GM18520 (cell line): ENCODE measurements around the gene GTF2IRD1.
"Not testable (repeated sequence)": the region's sequence is repeated elsewhere in the genome, so short reads cannot be mapped to it uniquely, and the experiment has no call there.

ENCODE experiments used
- ATAC-seq: cut with Tn5 transposase; IDR thresholded peaks from one replicate; pipeline ENCODE4 v1.9.1; 2021; ENCODE audit not compliant: unreplicated experiment

The GTF2IRD1 gene

DNA sequence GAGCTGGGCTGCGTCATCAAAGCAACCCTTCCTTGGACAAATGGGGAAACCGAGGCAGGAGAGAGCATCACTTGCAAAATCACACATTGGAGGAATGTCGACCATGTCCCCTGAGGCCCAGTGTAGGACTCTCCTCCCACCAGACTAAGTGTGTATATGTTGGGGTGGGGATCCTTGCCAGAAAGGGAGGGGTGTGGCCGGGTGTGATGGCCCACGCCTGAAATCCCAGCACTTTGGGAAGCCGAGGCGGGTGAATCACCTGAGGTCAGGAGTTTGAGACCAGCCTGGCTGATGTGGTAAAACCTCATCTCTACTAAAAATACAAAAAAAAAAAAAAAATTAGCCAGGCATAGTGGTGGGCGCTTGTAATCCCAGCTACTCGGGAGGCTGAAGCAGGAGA, 23.3 kb upstream of the GTF2IRD1 start:
- ATAC-seq, result not testable (repeated sequence)

DNA sequence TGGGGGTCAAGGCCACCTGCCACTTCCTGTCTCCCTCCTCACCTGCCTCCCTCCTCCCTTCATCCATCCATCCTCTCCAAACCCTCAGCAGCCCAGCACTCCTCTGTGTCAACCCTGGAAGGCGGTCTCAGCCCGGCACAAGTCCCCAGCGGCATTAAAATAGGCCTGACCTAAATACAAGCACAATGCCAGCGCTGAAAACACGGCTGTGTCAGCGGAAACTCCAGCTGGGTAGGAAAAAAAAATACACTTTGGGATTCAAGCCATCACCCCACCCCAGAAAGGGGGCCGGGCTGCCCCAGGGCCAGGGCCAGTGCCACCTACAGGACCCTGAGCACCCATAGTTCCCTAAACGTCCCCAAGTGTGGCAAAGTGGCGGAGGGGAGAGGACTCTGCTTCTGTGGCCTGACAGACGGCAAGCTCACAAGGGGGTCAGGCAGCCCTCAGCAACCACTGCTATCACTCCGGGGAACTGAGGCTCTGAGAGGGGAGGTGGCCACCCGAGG, 22.7 kb upstream of the GTF2IRD1 start:
- no peak for ATAC-seq

DNA sequence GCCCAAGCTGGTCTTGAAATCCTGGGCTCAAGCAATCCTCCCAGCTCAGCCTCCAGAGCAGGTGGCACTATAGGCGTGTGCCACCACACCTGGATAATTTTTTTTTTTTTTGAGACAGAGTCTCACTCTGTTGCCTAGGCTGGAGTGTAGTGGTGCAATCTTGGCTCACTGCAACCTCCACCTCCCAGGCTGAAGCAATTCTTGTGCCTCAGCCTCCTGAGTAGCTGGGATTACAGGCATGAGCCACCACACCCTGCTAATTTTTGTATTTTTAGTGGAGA, 16.5 kb upstream of the GTF2IRD1 start:
- ATAC-seq, result not testable (repeated sequence)

DNA sequence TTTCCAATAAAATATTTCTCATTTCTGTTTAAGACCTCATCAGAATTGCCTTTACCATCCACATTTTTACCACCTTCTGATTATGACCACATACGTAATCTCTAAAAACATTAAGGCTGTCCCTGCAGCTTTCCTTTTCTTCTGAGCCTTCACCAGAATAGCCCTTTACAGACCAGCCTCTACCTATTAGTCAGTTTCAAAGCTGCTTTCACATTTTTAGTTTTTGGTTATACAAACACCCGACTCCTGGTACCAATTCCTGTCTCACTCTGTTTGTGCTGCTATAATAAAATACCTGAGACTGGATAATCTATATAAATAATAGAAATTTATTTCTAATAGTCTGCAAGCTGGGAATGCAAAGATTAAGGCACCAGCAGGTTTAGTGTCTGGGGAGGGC, 15.4 kb upstream of the GTF2IRD1 start:
- no peak for ATAC-seq

DNA sequence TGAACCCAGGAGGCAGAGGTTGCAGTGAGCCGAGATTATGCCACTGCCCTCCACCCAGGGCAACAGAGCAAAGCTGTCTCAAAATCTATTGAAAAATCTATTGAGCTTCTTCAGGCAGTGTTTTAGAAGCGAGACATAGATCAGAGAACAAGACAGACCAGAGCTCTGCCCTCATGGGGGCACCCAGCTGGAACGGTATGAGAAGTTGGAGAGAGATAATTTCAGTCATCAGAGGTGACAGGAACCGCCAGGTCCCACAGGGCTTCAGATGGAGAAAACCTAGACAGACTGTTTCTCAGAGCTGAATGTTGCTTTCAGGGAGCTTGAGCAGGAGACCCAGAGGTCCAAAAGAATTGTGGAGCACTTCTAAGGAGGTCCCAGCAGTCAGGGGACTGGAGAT, 14.2 kb upstream of the GTF2IRD1 start:
- ATAC-seq, result no peak

DNA sequence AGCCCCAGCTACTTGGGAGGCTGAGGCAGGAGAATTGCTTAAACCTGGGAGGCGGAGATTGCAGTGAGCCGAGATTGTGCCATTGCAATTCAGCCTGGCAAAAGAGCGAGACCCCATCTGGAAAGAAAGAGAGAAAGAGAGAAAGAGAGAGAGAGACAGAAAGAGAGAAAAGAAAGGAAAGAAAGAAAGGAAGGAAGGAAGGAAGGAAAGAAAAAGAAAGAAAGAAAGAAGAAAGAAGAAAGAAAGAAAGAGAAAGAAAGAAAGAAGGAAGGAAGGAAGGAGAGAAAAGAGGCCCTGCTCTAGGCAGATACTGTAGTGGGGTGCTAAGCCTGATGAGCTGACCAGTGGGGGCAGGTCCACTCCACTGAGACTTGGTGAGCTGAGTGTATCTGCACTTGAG, 13.6 kb upstream of the GTF2IRD1 start:
- not testable (repeated sequence) for ATAC-seq

DNA sequence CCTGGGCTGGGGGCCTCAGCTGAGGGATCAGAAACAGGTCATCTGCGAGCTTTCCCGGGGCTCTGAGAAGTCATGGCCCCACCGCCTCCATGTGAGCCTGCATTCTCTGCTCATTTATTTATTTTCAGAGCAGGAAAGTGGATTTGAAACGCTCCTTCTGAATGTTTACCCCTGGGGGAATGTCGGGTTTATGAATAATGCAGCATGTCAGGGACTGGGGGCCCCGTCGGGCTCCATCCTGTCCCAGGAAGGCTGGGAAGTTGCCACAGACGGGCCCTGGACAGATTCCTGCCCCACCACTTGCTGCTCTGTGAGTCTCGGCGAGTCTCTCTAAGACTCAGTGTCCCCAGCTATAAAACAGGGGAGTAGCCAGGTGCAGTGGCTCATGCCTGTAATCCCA, 11.9 kb upstream of the GTF2IRD1 start:
- no peak for ATAC-seq

DNA sequence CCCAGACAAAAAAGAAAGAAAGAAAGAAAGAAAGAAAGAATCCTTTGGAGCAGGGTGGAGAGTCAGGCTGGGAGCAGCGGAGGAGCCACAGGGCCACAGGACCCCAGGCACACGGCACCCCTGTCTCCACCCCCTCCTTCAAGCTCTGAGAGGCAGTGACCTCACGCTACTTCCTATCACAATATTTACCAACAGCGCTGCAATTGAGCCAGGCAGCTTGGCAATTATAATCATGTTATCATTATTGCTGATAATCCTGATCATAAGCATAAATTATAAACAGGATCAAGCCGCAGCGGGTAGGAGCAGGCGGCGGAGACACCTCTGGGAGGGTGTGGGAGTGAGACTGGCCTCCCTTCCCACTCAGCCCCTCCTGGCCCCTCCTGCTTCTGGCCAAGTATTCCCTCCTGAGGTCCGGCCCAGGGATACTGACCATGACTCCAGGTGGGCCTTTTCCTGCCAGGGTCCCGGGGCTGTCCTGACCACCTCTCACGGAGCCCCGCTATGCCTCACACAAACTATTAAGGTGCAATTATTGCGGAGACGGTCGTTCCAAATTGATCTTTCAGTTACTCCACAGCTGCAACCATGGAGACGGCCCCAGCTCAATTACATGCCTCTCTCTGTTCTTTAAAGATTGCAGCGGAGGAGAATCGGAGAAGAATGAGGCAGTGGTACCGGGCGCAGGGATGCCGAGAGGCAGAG, 10.0 kb upstream of the GTF2IRD1 start:
- ATAC-seq, result no peak

DNA sequence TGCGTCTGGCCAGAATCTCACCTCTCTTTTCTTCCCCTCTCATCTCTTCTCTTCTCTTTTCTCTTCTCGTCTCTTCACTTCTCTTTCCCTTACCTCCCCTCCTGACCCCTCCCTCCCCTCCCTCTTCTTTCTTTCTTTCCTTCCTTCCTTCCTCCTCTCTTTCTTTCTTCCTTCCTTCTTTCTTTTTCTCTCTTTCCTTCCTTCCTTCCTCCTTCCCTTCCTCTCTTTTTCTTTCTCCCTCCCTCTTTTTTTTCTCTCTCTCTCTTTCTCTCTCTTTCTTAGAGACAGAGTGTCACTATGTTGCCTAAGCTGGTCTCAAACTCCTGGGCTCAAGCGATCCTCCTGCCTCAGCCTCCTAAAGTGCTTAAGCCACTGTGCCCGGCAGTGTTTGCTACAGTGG, 4.6 kb upstream of the GTF2IRD1 start:
- no peak for ATAC-seq

DNA sequence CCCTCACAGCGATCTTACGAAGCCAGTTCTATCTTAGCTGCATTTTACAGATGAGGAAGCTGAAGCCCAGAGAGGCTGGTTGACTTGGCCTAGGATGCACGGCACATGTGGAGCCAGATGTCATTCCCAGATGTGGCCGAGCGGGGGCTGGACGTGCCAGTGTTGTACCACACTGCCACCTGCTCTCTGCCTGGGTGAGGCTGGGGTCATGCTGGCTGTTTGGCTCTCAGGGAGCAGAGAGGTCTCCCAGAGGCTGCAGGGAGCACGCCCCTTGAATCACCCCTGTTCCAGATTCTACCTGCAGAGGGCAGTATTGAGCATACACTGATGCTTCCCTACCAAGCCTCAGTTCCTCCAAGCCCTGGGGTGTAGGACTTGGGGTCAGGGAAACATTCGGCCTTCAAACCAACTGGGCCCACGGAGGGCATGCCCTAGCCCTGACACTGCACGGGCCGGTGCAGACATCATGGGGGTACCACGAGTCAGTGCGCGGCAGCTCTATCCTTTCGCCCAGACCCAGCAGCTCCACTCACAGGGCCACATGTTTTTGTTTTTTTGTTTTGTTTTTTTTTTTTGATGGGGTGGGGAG, 3.8 kb upstream of the GTF2IRD1 start:
- ATAC-seq, result no peak

DNA sequence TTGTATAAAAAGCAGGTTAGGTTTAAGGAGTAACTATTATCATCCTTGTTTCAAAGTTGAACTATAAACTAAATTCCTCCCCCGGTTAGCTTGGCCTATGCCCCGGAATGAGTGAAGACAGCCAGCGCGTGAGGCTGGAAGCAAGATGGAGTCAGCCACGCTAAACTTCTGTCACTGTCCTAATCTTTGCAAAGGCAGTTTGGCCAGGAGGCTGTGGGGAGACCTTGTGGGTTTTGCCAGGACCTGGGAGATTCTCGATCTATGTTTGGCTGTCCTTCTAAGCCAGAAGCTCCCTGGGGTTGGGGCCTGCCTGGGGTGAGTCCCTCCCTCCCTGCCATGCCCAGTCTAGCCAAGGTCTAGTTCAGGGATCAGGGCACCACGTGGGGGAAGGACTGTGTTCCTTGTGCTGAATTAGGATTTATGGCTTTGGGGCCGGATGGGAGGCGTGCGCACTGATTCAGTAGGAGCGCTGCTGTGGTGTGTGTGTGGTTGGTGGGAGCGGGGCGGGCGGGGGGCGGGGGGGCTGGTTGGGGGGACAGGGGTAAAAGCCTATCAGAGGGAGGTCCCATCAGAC, 871 bp upstream of the GTF2IRD1 start:
- ATAC-seq, result no peak

DNA sequence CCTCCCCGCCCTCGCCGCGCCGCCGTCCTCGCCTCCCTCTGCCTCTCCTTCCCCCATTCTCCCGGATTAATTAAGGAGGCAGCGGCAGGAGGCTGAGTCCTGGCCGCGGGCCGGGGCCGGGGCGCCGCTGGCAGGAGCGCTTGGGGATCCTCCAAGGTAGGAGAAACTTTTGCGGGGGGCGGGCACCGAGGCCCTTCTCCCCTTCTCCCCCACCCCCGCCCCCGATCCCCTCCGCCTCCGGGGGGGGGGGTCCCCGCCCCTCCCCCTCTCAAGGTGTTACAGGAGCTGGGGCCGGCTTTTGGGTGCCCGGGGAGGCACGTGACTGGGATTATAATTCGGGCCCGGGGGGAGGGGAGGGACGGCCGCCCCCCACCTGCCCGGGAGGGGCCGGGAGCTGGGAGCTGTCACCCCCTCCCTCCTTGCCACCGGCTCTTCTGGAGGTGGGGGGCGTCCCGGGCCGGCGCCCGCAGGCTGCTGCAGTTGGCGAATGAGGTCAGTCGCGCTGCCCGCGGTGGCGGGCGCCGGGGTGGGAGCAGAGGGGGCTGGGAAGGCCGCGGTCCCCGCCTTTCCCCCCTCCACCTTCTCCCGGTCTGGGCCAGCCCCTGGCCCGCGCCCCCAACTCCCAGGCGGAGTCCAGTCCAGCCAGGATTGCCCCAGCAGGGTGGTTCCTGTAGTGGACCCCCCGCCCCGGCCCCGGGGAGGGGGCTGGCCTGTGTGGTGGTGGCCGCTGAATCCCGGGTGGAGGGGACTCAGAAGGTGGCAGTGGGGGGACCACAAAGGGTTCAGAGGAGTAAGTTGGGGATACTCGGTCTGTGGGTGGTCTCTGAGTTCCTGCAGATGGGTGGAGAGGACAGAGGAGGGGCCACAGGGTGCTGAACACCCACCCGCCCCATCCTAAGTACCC, 567 bp downstream of the GTF2IRD1 start:
- no peak for ATAC-seq

DNA sequence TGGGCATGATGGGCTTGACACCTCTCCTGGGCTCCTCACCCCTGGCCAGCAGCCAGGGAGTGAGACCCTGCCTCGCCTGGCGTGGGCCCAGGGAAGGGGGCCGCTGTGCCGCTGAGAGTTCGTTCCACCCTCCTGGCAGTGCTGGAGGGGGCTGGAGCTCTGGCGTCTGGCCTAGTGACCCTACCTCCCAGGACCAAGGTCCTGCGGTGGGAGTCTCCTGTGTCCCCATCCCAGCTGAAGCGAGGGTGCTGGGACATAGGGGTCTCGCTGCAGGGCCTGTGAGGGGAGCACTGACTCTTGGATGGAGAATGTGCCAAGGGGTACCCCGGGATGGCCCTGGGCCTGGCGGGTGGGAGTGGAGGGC, 1.2 kb downstream of the GTF2IRD1 start:
- ATAC-seq, result no peak

DNA sequence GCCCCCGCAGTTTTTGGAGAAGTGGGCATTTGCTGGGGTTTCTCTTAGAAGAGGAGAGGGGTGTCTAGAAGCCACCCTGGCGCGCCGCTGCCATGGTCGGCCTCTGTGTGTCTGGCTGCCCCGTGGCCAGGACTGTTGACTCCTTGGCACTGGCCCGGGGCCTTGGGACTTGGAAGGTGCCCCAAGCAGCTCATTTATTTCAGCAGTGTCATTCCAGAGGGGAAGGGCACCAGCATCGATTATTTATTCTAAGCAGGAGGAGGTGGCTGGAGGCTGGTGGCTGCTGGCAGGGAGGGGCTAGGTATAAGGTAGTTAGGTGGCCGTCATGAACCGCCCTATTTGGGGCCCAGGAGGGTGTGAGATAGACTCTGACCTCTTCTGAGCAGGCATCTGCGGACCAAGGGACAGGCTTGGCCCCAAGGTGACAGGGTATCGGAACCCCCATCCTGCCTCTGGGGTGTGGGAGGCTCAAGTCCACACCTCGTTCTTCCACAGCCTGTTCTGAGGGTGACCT, 1.6 kb downstream of the GTF2IRD1 start:
- no peak for ATAC-seq

DNA sequence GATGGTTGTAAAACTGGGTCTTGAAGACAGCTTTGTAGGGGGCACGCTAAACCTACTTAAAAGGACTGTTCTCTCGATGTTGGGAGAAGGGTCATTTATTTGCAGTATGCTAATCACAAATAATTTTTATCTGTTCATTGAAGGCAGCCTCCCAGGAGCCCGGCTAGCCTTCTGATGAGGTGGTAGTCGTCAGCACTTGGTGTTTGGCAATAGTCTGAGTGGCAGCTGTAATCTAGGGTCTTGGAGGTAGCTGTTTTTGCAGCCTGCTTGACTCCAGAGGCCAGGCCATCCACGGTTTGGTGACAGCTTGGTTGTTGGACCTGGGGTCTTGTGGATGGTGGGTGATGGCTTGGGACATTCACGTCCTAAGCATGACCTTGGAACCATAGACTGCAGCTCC, 2.2 kb downstream of the GTF2IRD1 start:
- no peak for ATAC-seq

DNA sequence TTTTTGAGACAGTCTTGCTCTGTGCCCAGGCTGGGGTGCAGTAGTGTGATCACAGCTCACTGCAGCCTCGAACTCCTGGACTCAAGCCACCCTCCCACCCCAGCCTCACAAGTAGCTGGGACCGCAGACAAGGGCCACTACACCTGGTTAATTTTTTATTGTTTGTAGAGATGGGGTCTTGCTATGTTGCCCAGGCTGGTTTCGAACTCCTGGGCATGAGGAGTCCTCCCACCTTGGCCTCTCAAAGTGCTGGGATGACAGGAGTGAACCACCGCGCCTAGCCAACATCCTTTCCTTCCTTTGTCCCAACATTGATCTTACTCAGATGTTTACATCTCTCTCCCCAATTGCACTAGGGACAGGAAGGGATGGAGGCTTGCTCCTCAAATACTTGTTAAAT, 3.3 kb downstream of the GTF2IRD1 start:
- no peak for ATAC-seq

DNA sequence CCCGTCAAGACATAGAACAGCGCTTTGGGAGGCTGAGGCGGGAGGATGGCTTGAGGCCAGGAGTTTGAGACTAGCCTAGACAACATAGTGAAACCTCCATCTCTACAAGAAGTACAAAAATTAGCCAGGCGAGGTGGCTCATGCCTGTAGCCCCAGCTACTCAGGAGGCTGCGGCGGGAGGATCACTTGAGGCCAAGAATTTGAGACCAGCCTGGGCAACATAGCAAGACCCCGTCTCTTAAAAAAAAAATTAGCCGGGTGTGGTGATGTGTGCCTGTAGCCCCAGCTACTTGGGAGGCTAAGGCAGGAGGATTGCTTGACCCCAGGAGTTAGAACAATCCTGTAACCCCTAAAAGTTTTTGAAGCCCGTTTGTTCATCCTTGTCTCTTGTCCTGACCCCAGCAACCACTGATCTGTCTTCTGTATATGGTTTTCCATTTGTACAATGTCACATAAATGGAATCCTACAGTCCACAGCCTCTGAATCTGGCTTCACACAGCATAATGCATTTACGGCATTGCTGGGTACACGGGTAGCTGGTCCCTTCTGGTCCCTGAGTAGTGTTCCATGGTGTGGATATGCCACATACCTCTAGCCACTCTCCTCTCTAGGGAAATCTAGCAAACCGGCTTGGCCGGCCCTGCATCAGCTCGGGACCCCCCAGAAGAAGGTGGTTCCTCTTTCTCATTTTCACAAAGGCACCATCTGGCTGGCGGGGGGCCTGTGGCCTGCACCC, 8.4 kb downstream of the GTF2IRD1 start:
- no peak for ATAC-seq

DNA sequence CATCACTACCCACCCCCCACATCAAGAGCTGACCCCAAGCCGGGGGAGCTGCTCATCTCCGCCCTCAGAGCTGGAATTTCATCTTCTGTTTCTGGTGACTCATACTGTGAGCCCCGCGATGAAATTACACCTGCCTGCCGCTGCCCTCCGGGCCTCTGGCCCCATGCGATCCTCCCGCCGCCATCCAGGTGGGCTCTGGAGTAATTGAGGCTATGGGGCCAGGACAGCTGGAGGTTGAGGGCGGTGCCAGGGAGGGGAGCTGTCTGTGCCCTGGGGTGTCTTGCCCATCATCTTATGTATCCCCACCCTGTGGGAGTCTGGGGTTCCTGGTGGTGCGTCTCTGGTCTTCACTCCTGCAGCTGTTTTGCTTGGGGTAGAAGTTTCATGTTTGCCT, 9.0 kb downstream of the GTF2IRD1 start:
- no peak for ATAC-seq

DNA sequence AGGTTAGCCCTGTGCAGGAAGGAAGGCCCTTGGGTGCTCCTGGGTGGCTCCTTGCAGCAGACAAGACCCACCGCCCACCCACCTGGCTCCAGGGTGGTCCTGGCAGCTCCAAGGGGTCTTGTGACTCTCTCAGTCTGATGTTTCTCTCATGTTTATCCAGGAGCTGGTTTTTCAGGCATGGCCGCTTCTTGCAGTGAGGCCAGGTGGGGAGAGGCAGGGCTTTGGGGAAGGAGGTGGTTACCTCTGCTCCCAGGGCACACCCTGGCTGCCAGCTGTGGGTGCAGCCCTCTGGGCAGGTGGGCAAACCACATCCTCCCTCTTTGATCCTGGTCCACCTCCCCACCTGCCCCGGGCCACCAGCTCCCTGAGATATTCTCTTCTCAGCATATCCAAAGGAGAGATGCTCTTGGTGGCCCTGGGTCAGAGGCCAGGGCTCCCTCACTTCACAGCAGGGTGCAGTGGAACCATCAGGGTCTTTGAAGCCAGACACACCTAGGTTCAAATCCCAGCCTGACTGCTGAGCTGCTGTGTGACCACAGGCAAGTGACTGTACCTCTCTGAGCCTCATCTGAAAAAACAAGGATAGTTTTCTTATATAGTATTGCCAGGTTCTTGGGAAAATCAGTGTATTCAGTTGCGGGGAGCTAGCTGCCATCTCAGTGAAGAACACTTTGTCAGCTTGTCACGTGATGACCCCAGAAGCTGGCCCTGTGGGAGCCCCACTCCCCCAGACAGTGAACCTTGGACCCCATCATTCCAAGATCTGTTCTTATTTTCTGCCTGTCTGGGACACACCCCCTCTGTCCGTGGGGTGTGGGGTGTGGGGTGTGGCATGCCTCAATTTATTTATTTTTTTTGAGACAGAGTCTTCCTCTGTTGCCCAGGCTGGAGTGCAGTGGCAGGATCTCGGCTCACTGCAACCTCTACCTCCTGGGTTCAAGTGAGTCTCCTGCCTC, 11.5 kb downstream of the GTF2IRD1 start:
- no peak for ATAC-seq
